ENCODE data around the gene TMEM94. TPM values are rescaled to one million over a fixed set of nuclear protein-coding genes. Genes with fewer than 3 reads are reported as not detected.

TMEM94 gene
- total RNA-seq, 1 experiment from 2014 or later = 61.4 TPM

DNA sequence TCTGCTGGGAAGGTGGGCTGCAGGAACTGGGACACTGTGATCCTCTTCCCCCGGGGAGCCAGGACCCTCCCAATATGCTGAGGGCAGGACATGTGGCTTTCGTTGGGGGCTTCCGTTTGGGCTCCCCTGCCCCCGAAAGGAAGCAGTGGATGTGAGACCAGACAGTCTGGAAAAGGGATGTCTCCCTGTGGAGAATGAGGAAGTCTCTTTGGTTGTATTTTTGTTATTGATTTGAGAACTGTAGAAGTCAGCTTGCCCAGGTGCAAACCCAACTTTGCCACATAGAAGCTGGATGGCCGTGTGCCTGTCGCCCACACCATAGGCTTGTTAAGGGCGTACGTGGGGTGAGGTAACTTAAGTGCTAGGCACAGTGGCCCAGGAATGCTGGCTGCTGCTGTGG is 87.8 kb downstream of the TMEM94 start:
- H3K56ac ChIP-seq (ENCODE audit: insufficient read length, low read depth, low read length) = no peak overlapping the region
- no peak overlapping the region for H2BK12ac ChIP-seq (ENCODE audit: insufficient read length, low read depth, low read length)
- Mint-ChIP-seq H3K4me3 (no peak overlapping the region; a peak in 1 of 5 replicates), H3K9me3 (no peaks in the 10 kb centered on the region), H3K27me3 (ENCODE audit: low read depth) (no peaks in the 10 kb centered on the region), H3K27ac (peak overlapping the region in 1 of 3 experiments; percentile 49; a peak in 1 of 7 replicates), H3K4me1 (peaks cover 26 to 27% of the 10 kb centered on the region in 2 experiments), H3K36me3 (ENCODE audit: insufficient read depth in 1 of 3, low read depth in 3 of 3) (peaks cover 0 to 20% (median 4%) of the 10 kb centered on the region in 3 experiments; a peak in 3 of 7 replicates)
- H2BK15ac ChIP-seq (ENCODE audit: low read depth, low read length) = no peak overlapping the region
- no peaks in the 10 kb centered on the region for H3K4me1 ChIP-seq (ENCODE audit: insufficient read depth, low read length)
- no peak overlapping the region for H3K4ac ChIP-seq (ENCODE audit: low read depth, low read length)
- H3K79me2 ChIP-seq (ENCODE audit: insufficient read depth, low read length) = no peaks in the 10 kb centered on the region
- no peaks in the 10 kb centered on the region for H3K79me1 ChIP-seq (ENCODE audit: insufficient read depth, low read depth, low read length, poor library complexity, severe bottlenecking)
- H3K23ac ChIP-seq (ENCODE audit: insufficient read length, low read depth, low read length) = no peak overlapping the region
- H4K8ac ChIP-seq (replicated peaks; ENCODE audit: insufficient read length, low read depth, low read length) = no peak overlapping the region
- H2AFZ ChIP-seq (ENCODE audit: low read length) = no peak overlapping the region
- no peaks in the 10 kb centered on the region for H3K23me2 ChIP-seq (ENCODE audit: insufficient read length, low read depth, low read length, poor library complexity, severe bottlenecking)
- H4K91ac ChIP-seq (ENCODE audit: insufficient read length, low read depth, low read length) = no peak overlapping the region
- H3K14ac ChIP-seq (ENCODE audit: insufficient read depth, low read length) = no peak overlapping the region
- no peaks in the 10 kb centered on the region for H3K27me3 ChIP-seq (ENCODE audit: insufficient read depth, low read length)
- no peak overlapping the region for H2BK20ac ChIP-seq (ENCODE audit: low read depth, low read length, poor library complexity, severe bottlenecking)
- H2BK120ac ChIP-seq (ENCODE audit: low read depth, low read length, poor library complexity, severe bottlenecking) = no peak overlapping the region
- H3K9me3 ChIP-seq (ENCODE audit: control insufficient read depth, low read depth, low read length) = no peaks in the 10 kb centered on the region
- no peak overlapping the region for H3K9ac ChIP-seq (ENCODE audit: extremely low read depth, insufficient read length, low read length)
- no peak overlapping the region for H3K18ac ChIP-seq (ENCODE audit: insufficient read length, low read depth, low read length)
- no peak overlapping the region for H4K5ac ChIP-seq (ENCODE audit: insufficient read length, low read depth, low read length)
- no peak overlapping the region for H3T11ph ChIP-seq (ENCODE audit: low read length)
- WGBS (ENCODE audit: extremely low coverage, insufficient read length, low lambda C conversion rate) = no CpG with 5 or more reads among the region's 8 CpGs
- no peak overlapping the region for H2AK5ac ChIP-seq (ENCODE audit: insufficient read length, low read length)
- H3K4me2 ChIP-seq (ENCODE audit: insufficient read depth, insufficient read length, low read length) = no peak overlapping the region
- H2BK5ac ChIP-seq (ENCODE audit: insufficient read length, low read length) = no peak overlapping the region
- no peaks in the 10 kb centered on the region for H4K20me1 ChIP-seq (ENCODE audit: control insufficient read depth, insufficient read depth, insufficient read length)
- no peak overlapping the region for H3K27ac ChIP-seq (ENCODE audit: insufficient read length, low read depth, low read length)
- TF ChIP-seq, protein P1, sequence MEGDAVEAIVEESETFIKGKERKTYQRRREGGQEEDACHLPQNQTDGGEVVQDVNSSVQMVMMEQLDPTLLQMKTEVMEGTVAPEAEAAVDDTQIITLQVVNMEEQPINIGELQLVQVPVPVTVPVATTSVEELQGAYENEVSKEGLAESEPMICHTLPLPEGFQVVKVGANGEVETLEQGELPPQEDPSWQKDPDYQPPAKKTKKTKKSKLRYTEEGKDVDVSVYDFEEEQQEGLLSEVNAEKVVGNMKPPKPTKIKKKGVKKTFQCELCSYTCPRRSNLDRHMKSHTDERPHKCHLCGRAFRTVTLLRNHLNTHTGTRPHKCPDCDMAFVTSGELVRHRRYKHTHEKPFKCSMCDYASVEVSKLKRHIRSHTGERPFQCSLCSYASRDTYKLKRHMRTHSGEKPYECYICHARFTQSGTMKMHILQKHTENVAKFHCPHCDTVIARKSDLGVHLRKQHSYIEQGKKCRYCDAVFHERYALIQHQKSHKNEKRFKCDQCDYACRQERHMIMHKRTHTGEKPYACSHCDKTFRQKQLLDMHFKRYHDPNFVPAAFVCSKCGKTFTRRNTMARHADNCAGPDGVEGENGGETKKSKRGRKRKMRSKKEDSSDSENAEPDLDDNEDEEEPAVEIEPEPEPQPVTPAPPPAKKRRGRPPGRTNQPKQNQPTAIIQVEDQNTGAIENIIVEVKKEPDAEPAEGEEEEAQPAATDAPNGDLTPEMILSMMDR (conservative IDR thresholded peaks at IDR 0.05) = no peak
- DNase-seq = no peak
